HEK293 (cell line): ENCODE results near the gene ERLEC1.

Source experiments
- CTCF ChIA-PET: fragments of 350-600 bp; formaldehyde crosslinking; extraction: SDS; loops from one replicate; lab custom pipeline; 2021; ENCODE audit warnings: antibody characterized with exemption; lab: Yijun Ruan, JAX
- POLR2A ChIA-PET: fragments of 300-600 bp; formaldehyde crosslinking; extraction: SDS; loops from one replicate; lab custom pipeline; 2020; ENCODE audit warnings: antibody characterized with exemption, inconsistent platforms; lab: Yijun Ruan, JAX
- H3K27ac ChIP-seq: fragments of 200-500 bp; sonication (Bioruptor generic); 2 replicates; pipeline ENCODE4 v1.5.1; 2014; ENCODE audit warnings: low read depth, low read length, control low read depth, inconsistent platforms; ENCODE audit errors: extremely low read depth
- H3K36me3 ChIP-seq, 2 experiments: fragments of 200-500 bp in 1 of 2; sonication (Bioruptor generic) in 1 of 2; 1 replicate in 1 of 2; 2 replicates in 1 of 2; pipeline ENCODE4 v1.5.1; 2014 to 2017; ENCODE audit warnings: inconsistent platforms in 2 of 2, low read length in 2 of 2; ENCODE audit not compliant: control insufficient read depth in 2 of 2, insufficient read depth in 1 of 2
- H3K4me1 ChIP-seq: fragments of 200-500 bp; sonication (Bioruptor generic); 2 replicates; pipeline ENCODE4 v1.5.1; 2014; ENCODE audit warnings: mild to moderate bottlenecking, low read length, inconsistent platforms; ENCODE audit not compliant: control insufficient read depth, insufficient read depth
- H3K4me3 ChIP-seq: 2 replicates; pipeline ENCODE4 v1.5.1; 2011; ENCODE audit warnings: low read depth, mild to moderate bottlenecking, control low read depth, low read length, moderate library complexity
- H3K9me3 ChIP-seq: fragments of 200-500 bp; sonication (Bioruptor generic); 2 replicates; pipeline ENCODE4 v1.5.1; 2014; ENCODE audit warnings: low read depth, low read length, inconsistent platforms; ENCODE audit not compliant: control insufficient read depth, insufficient read depth
- BCL6B ChIP-seq: fragments of 450-650 bp; formaldehyde crosslinking; IDR thresholded peaks from 2 replicates; pipeline ENCODE4 v1.5.1; 2017; ENCODE audit warnings: missing biosample characterization, missing genetic modification characterization
- PRDM4 ChIP-seq: fragments of 450-650 bp; formaldehyde crosslinking; IDR thresholded peaks from 2 replicates; pipeline ENCODE4 v1.5.1; 2017; ENCODE audit warnings: missing biosample characterization, missing genetic modification characterization
- REST ChIP-seq: fragments of 450-650 bp; formaldehyde crosslinking; IDR thresholded peaks from 2 replicates; pipeline ENCODE4 v1.5.1; 2016; ENCODE audit warnings: missing biosample characterization, missing genetic modification characterization
- ZBTB11 ChIP-seq: fragments of 450-650 bp; formaldehyde crosslinking; conservative IDR thresholded peaks from 2 replicates; pipeline ENCODE4 v1.5.1; 2016; ENCODE audit warnings: low read depth, missing biosample characterization, missing genetic modification characterization
- ZBTB21 ChIP-seq: fragments of 450-650 bp; formaldehyde crosslinking; IDR thresholded peaks from 2 replicates; pipeline ENCODE4 v1.5.1; 2017; ENCODE audit warnings: missing biosample characterization, missing genetic modification characterization
- ZNF114 ChIP-seq: fragments of 450-650 bp; formaldehyde crosslinking; IDR thresholded peaks from 2 replicates; pipeline ENCODE4 v1.5.0; 2017; ENCODE audit warnings: missing biosample characterization, missing genetic modification characterization
- ZNF121 ChIP-seq: fragments of 450-650 bp; formaldehyde crosslinking; IDR thresholded peaks from 2 replicates; pipeline ENCODE4 v1.5.1; 2016; ENCODE audit warnings: missing biosample characterization, missing genetic modification characterization
- ZNF19 ChIP-seq: fragments of 450-650 bp; formaldehyde crosslinking; IDR thresholded peaks from 2 replicates; pipeline ENCODE4; 2016; ENCODE audit warnings: missing biosample characterization, missing genetic modification characterization, low read depth
- ZNF211 ChIP-seq: fragments of 450-650 bp; formaldehyde crosslinking; IDR thresholded peaks from 2 replicates; pipeline ENCODE4 v1.5.1; 2016; ENCODE audit warnings: low read depth, missing biosample characterization, missing genetic modification characterization
- ZNF362 ChIP-seq: fragments of 450-650 bp; formaldehyde crosslinking; IDR thresholded peaks from 2 replicates; pipeline ENCODE4 v1.5.1; 2016; ENCODE audit warnings: missing biosample characterization, missing genetic modification characterization
- ZNF404 ChIP-seq: fragments of 450-650 bp; formaldehyde crosslinking; IDR thresholded peaks from 2 replicates; pipeline ENCODE4 v1.5.1; 2017; ENCODE audit warnings: missing biosample characterization, missing genetic modification characterization
- ZNF416 ChIP-seq: fragments of 450-650 bp; formaldehyde crosslinking; IDR thresholded peaks from 2 replicates; pipeline ENCODE4 v1.5.1; 2016; ENCODE audit warnings: missing biosample characterization, missing genetic modification characterization
- ZNF658 ChIP-seq: fragments of 450-650 bp; formaldehyde crosslinking; IDR thresholded peaks from 2 replicates; pipeline ENCODE4; 2016; ENCODE audit warnings: missing biosample characterization, missing genetic modification characterization
- ZNF777 ChIP-seq: fragments of 450-650 bp; formaldehyde crosslinking; IDR thresholded peaks from 2 replicates; pipeline ENCODE4 v1.5.1; 2017; ENCODE audit warnings: missing biosample characterization, missing genetic modification characterization, borderline replicate concordance
- ZNF837 ChIP-seq: fragments of 450-650 bp; formaldehyde crosslinking; IDR thresholded peaks from 2 replicates; pipeline ENCODE4 v1.5.1; 2016; ENCODE audit warnings: missing biosample characterization, missing genetic modification characterization
- ZSCAN30 ChIP-seq: fragments of 450-650 bp; IDR thresholded peaks from 2 replicates; pipeline ENCODE4 v1.5.1; 2018; ENCODE audit warnings: missing biosample characterization, mild to moderate bottlenecking, missing genetic modification characterization, moderate library complexity

Gene ERLEC1

GRCh38 chr2:53811601-53812000, 24.8 kb downstream of the ERLEC1 start:
- no peak for TF ChIP-seq ZNF114 (tag by site-specific recombination)
- no peak for TF ChIP-seq BCL6B (tag by site-specific recombination)
- no peak for TF ChIP-seq ZNF658 (tag by site-specific recombination)
- TF ChIP-seq ZNF837 (tag by site-specific recombination) = no peak
- no peak for TF ChIP-seq ZNF211 (tag by site-specific recombination)
- TF ChIP-seq ZSCAN30 (tag by site-specific recombination) = no peak
- TF ChIP-seq ZNF416 = no peak
- no peak for TF ChIP-seq ZBTB21 (tag by site-specific recombination)
- TF ChIP-seq PRDM4 (tag by site-specific recombination) = no peak
- no peak for TF ChIP-seq REST (tag by site-specific recombination)
- no peak for TF ChIP-seq ZNF777 (tag by site-specific recombination)
- no peak for TF ChIP-seq ZNF362 (tag by site-specific recombination)
- TF ChIP-seq ZNF404 (tag by site-specific recombination) = no peak
- no peak for TF ChIP-seq ZNF121 (tag by site-specific recombination)
- TF ChIP-seq ZBTB11 (tag by site-specific recombination) = no peak
- no peak for TF ChIP-seq ZNF19
- Histone ChIP-seq H3K4me1 (no peaks in the 10 kb centered on the region), H3K4me3 (no peak overlapping the region), H3K27ac (no peak overlapping the region), H3K36me3 (peaks cover 54 to 91% of the 10 kb centered on the region in 2 experiments), H3K9me3 (no peaks in the 10 kb centered on the region)
- ChIA-PET CTCF (interaction anchor here (0.6 kb wide), 1 partner anchor 494 kb away, joined by 3 read pairs; no protein-coding TSS in a partner anchor), POLR2A (no interaction called here)
